Osteoblast (primary cell): ENCODE measurements around the gene ZNF804A. TPM values are rescaled to one million over a fixed set of nuclear protein-coding genes. Genes with fewer than 3 reads are reported as not detected.
A peak's percentile ranks its signal among the peaks of the same experiment; 100 is the strongest.

Source experiments
- DNase-seq: peaks from one replicate; pipeline ENCODE4 v3.0.0; 2011; ENCODE audit warnings: low spot score, mixed read lengths; ENCODE audit not compliant: insufficient read length; ENCODE audit errors: missing footprints
- H2AFZ ChIP-seq: 2 replicates; pipeline ENCODE4 v1.6.0; 2011; ENCODE audit warnings: mild to moderate bottlenecking, low read length
- H3K27ac ChIP-seq: 2 replicates; pipeline ENCODE4 v1.5.1; 2011; ENCODE audit warnings: mild to moderate bottlenecking, low read depth, low read length, moderate library complexity
- H3K27me3 ChIP-seq: 2 replicates; pipeline ENCODE4 v1.6.0; 2012; ENCODE audit warnings: mild to moderate bottlenecking, control low read depth, inconsistent platforms, low read length, moderate library complexity; ENCODE audit not compliant: insufficient read depth
- H3K36me3 ChIP-seq: 2 replicates; pipeline ENCODE4 v1.5.1; 2011; ENCODE audit warnings: mild to moderate bottlenecking, low read length, control low read depth, moderate library complexity; ENCODE audit not compliant: insufficient read depth
- H3K4me1 ChIP-seq: 2 replicates; pipeline ENCODE4 v1.5.1; 2011; ENCODE audit warnings: mild to moderate bottlenecking, low read length, control low read depth, moderate library complexity; ENCODE audit not compliant: insufficient read depth
- H3K4me2 ChIP-seq: 2 replicates; pipeline ENCODE4 v1.6.0; 2011; ENCODE audit warnings: mild to moderate bottlenecking, low read length; ENCODE audit not compliant: insufficient read depth
- H3K4me3 ChIP-seq: fragments of 200-600 bp; sonication (generic); 3 replicates; pipeline ENCODE4 v1.5.1; 2012; ENCODE audit warnings: mild to moderate bottlenecking, low read length, inconsistent platforms; ENCODE audit not compliant: insufficient read depth
- H3K79me2 ChIP-seq: 2 replicates; pipeline ENCODE4 v1.6.0; 2012; ENCODE audit warnings: mild to moderate bottlenecking, low read length, control low read depth, inconsistent platforms; ENCODE audit not compliant: insufficient read depth
- H3K9me3 ChIP-seq: 2 replicates; pipeline ENCODE4 v1.5.1; 2011; ENCODE audit warnings: low read depth, low read length, control low read depth
- H4K20me1 ChIP-seq: 2 replicates; pipeline ENCODE4 v1.6.0; 2012; ENCODE audit warnings: mild to moderate bottlenecking, low read length, control low read depth; ENCODE audit not compliant: insufficient read depth
- CTCF ChIP-seq: IDR thresholded peaks from 2 replicates; pipeline ENCODE4 v1.5.1; 2011; ENCODE audit warnings: mild to moderate bottlenecking, low read depth, low read length, moderate library complexity; ENCODE audit errors: extremely low read depth
- total RNA-seq: library from RNA; depleted of rRNA; stranded (reverse); fragments of >200 nt; gene quantifications from 2 replicates; pipeline ENCODE4 v1.2.3, GENCODE V29; 2012

ZNF804A gene
- total RNA-seq, 1 donor = not detected

- no peaks in the 10 kb centered on the region for H4K20me1 ChIP-seq
- H3K4me2 ChIP-seq = no peak overlapping the region
- H3K27me3 ChIP-seq = no peaks in the 10 kb centered on the region
- H3K27ac ChIP-seq = no peak overlapping the region
- DNase-seq = no peak
- no peak overlapping the region for H3K4me3 ChIP-seq
- no peak overlapping the region for H2AFZ ChIP-seq
- no peaks in the 10 kb centered on the region for H3K4me1 ChIP-seq
- H3K79me2 ChIP-seq = no peaks in the 10 kb centered on the region
- H3K9me3 ChIP-seq = no peaks in the 10 kb centered on the region
- TF ChIP-seq CTCF = no peak
- no peaks in the 10 kb centered on the region for H3K36me3 ChIP-seq
Observed at GRCh38 chr2:184830531-184830930, 232.2 kb downstream of the ZNF804A start.

- TF ChIP-seq CTCF = no peak
Observed at GRCh38 chr2:184834699-184835397, 236.5 kb downstream of the ZNF804A start.

GRCh38 chr2:184835398-184835715, 237.0 kb downstream of the ZNF804A start:
- H3K27ac ChIP-seq = no peak overlapping the region
- no peak overlapping the region for H2AFZ ChIP-seq
- no peaks in the 10 kb centered on the region for H3K36me3 ChIP-seq
- no peaks in the 10 kb centered on the region for H3K27me3 ChIP-seq
- H3K4me1 ChIP-seq = no peaks in the 10 kb centered on the region
- DNase-seq = no peak
- no peaks in the 10 kb centered on the region for H3K9me3 ChIP-seq
- H4K20me1 ChIP-seq = no peaks in the 10 kb centered on the region
- H3K4me3 ChIP-seq = no peak overlapping the region
- no peaks in the 10 kb centered on the region for H3K79me2 ChIP-seq
- no peak overlapping the region for H3K4me2 ChIP-seq
- no peak for TF ChIP-seq CTCF

More at GRCh38 chr2:184834699-184835397, 236.5 kb downstream of the ZNF804A start:
- Histone ChIP-seq H3K36me3 (no peaks in the 10 kb centered on the region), H3K9me3 (no peaks in the 10 kb centered on the region), H3K4me2 (no peak overlapping the region), H3K79me2 (no peaks in the 10 kb centered on the region), H2AFZ (no peak overlapping the region), H3K4me1 (no peaks in the 10 kb centered on the region), H4K20me1 (no peaks in the 10 kb centered on the region), H3K27me3 (no peaks in the 10 kb centered on the region), H3K27ac (no peak overlapping the region), H3K4me3 (no peak overlapping the region)
- peak; percentile 9 for DNase-seq

GRCh38 chr2:184847331-184847730, 249.0 kb downstream of the ZNF804A start:
- no peaks in the 10 kb centered on the region for H3K36me3 ChIP-seq
- no peak for TF ChIP-seq CTCF
- no peaks in the 10 kb centered on the region for H3K4me1 ChIP-seq
- H3K9me3 ChIP-seq = peaks cover 2% of the 10 kb centered on the region
- no peak overlapping the region for H3K4me2 ChIP-seq
- DNase-seq = no peak
- no peaks in the 10 kb centered on the region for H3K27me3 ChIP-seq
- no peaks in the 10 kb centered on the region for H3K79me2 ChIP-seq
- no peaks in the 10 kb centered on the region for H4K20me1 ChIP-seq
- no peak overlapping the region for H3K27ac ChIP-seq
- no peak overlapping the region for H3K4me3 ChIP-seq
- no peak overlapping the region for H2AFZ ChIP-seq
